HL-60/S4 (cell line): ENCODE measurements around the gene PDGFA.

ENCODE experiments used
- in situ Hi-C: fragments of 300-500 bp; cut with MboI; formaldehyde crosslinking; loops from 2 replicates; pipeline ENCODE4 v1.14.3; 2022; ENCODE audit warnings: low sequenced_read_pairs

The PDGFA gene

DNA sequence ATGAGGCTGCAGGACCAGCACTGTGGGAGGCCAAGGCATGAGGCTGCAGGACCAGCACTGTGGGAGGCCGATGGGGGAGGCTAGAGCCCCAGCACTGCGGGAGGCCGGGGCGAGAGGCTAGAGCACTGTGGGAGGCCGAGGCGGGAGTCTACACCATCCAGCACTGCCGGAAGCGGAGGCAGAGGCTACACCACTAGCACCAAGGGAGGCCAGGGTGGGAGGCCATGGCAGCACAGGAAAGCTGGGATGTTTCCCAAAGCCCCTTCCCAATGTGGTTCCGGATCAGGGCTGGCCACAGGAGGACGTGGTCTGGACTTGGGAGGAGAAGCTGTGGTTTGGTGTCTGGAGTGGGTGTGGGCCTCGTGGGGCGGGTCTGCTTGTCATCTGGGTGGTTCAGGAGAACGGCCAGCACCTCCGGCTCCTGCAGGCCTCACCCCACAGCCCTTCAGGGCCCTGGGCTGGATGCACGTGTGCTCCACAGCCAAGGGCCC, 43.6 kb downstream of the PDGFA start:
- in situ Hi-C loops: no loop called here

DNA sequence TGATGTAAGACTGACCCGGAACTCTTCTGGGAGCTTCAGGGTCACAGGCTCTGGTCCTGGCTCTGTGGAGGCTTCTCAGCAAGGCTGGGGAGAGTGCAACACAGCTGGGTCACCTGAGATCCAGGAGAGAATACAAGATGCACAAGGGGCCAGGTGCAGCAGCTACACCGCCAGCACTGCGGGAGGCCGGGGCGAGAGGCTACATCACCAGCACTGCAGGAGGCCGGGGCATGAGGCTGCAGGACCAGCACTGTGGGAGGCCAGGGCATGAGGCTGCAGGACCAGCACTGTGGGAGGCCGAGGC, 44.3 kb downstream of the PDGFA start:
- in situ Hi-C loops: no loop called here

DNA sequence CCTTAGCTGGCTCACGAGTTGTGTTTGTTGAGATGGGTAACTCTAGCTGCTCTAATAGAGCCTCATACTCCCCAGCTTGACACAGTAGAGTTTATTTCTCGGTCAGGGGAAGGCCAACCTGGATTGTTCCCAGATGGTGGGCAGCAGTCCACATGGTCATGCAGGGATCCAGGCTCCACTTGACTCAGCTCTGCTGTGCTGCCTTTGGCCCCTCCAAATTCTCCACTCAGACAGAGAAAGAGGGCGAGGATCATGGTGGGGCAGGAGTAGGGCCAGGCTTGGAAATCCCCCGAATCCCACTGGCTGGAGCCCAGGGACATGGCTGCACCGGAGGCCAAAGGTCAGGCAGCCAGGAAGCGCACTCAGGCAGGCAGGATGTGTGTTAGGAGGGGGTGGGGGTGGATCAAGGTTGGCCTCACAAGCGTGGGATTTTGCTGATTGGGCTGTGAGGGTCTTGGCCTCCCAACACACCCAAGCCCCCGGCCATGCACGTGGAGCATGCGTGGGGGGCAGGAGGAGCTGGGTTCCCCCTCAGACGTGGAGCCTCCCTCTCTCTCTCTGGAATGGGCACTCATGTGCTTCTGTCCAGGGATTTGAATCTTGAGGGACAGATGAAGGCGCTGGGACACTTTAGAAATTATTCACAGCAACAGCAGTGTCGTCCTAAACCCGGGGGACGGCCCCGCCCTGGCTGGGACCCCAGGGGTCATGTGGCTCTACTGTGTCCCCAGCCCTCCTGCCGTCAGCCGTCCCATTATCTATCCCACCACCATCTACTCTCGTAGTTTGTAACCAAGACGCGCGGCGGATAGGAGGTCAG, 44.8 kb downstream of the PDGFA start:
- in situ Hi-C loops: no loop called here

GRCh38 chr7:473870-474604, 45.6 kb downstream of the PDGFA start:
- in situ Hi-C loops: no loop called here

GRCh38 chr7:473211-473734, 46.4 kb downstream of the PDGFA start:
- in situ Hi-C loops: no loop called here

- in situ Hi-C loops: no loop called here
These were observed 47.0 kb downstream of the PDGFA start for GRCh38 chr7:472640-472957.

GRCh38 chr7:471866-472639, 47.6 kb downstream of the PDGFA start:
- in situ Hi-C loops: no loop called here

DNA sequence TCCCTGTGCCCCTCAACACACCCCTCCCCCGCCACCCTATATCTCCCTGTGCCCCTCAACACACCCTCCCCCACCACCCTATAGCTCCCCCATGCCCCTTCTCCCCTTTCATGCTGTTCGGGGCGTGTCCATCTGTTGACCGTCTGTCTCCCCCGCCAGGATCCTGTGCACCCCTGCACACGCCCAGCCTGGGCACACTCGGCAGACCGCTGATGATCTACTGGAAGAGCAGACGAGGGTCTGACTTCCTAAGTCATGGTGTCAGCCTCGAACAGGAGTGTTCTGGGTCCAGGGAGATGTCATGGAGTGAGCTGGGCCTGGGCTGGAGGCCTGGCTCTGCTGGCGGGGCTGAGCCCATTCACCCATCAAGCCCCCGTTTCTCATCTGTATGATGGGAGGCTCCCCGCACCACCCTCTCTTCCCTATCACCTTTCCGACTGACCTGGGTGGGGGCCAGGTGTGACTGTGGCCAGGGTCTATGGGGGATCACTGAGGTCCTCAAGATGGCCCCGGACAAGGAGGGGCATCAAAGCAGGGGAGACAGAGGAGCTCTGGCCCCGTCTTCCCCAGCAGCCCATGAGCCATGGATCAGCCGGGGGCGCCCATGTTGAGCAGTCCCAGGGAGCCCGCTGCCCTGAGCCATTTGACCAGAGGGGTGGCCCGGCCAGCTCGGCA, 48.3 kb downstream of the PDGFA start:
- in situ Hi-C loops: no loop called here

- in situ Hi-C loops: no loop called here
These were observed 50.1 kb downstream of the PDGFA start for GRCh38 chr7:469563-469961.

GRCh38 chr7:468681-469562, 50.7 kb downstream of the PDGFA start:
- in situ Hi-C loops: no loop called here

- in situ Hi-C loops: no loop called here
These were observed 51.6 kb downstream of the PDGFA start for GRCh38 chr7:467856-468545.

DNA sequence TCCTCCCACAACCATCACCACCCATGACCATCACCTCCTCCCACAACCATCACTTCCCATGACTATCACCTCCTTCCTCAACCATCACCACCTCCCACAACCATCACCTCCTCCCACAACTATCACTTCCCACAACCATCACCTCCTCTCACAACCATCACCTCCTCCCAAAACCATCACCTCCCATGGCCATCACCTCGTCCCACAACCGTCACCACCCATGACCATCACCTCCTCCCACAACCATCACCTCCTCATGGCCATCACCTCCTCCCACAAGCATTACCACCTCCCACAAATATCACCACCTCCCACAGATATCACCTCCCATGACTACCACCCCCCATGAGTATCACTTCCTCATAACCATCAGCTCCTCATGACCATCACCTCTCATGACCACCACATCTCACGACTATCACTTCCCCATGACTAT, 52.2 kb downstream of the PDGFA start:
- in situ Hi-C loops: no loop called here

- in situ Hi-C loops: no loop called here
These were observed 53.0 kb downstream of the PDGFA start for GRCh38 chr7:466465-467191.

DNA sequence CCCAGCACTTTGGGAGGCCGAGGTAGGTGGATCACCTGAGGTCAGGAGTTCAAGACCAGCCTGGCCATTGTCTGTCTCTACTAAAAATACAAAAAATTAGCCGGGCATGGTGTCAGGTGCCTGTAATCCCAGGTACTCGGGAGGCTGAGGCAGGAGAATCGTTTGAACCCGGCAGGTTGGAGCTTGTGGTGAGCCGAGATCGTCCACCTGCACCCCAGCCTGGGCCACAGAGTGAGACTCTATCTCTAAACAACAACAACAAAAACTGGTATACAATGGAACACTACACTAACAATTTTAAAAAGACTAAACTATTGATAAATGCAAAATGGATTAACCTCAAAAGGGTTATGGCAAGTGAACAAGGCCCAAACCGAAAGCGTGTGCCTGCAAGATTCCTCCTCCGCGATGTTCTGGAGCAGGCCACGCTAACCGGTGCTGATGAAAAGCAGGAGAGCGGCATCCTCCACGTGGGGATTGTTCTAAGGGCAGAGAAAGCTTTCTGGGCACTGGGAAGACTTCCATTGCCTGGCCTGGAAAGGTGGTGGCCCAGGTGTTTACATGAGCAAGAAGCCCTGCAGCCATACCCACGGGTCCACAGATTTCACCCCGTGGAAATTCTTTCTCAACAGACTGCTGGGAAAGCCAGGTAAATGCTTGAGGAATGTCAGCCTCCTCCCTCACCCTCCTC, 53.8 kb downstream of the PDGFA start:
- in situ Hi-C loops: no loop called here

GRCh38 chr7:464454-465401, 54.9 kb downstream of the PDGFA start:
- in situ Hi-C loops: no loop called here

DNA sequence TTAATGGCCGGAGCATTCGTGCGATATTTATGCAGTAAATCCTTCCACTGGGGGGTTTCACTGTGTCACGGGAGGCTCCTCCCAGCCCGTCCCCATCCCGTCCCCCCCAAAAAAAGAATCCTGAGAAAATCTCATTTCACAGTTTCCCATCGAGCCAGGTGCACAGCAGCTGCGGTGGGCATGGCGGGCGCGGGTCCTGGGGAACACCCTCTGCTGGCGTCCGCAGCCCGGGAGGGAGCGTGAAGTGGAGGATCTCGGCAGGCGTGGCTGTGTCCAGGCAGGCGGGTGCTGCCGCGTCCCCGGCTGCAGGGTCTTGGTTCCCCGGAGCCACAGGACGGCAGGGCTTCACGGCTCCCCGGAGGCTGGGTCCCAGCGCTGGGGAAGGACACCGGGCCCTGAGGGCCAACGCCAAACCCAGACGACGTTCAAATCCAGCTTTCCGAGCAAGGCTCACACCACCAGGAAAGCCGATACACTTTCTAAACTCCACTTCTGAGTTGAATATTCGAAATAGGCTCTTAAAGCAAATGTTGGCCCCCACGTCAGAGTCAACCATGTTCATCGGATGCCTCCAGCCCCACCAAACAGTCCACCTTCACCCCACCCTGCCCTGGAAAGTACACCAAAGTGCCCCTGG, 55.7 kb downstream of the PDGFA start:
- in situ Hi-C loops: no loop called here
